Measurements from ENCODE around the gene SORCS1.

SORCS1 gene

GRCh38 chr10:106652279-106652678 lies 512.2 kb downstream of the SORCS1 start:
- no peak overlapping the region for H3K27ac ChIP-seq
- TF ChIP-seq ZFX (IDR thresholded peaks at IDR 0.05; ENCODE audit: borderline replicate concordance) (no peak), CTCF (IDR thresholded peaks at IDR 0.05) (no peak)

- no peak overlapping the region for H3K27ac ChIP-seq
These were observed 515.7 kb downstream of the SORCS1 start for GRCh38 chr10:106648534-106649481.

GRCh38 chr10:106643473-106643872 lies 521.0 kb downstream of the SORCS1 start:
- H3K27ac ChIP-seq, result no peak overlapping the region
- TF ChIP-seq CTCF (IDR thresholded peaks at IDR 0.05) (no peak), ZFX (IDR thresholded peaks at IDR 0.05; ENCODE audit: borderline replicate concordance) (no peak)

More at GRCh38 chr10:106648534-106649481, 515.7 kb downstream of the SORCS1 start:
- no peak for TF ChIP-seq CTCF (IDR thresholded peaks at IDR 0.05)
- TF ChIP-seq ZFX (IDR thresholded peaks at IDR 0.05; ENCODE audit: borderline replicate concordance), result no peak

- no peak overlapping the region for H3K27ac ChIP-seq
- TF ChIP-seq CTCF (IDR thresholded peaks at IDR 0.05) (no peak), ZFX (IDR thresholded peaks at IDR 0.05; ENCODE audit: borderline replicate concordance) (no peak)
These were observed 526.6 kb downstream of the SORCS1 start for GRCh38 chr10:106637873-106638272.

- TF ChIP-seq CTCF (IDR thresholded peaks at IDR 0.05), result no peak
- TF ChIP-seq ZFX (IDR thresholded peaks at IDR 0.05; ENCODE audit: borderline replicate concordance), result no peak
- H3K27ac ChIP-seq, result no peak overlapping the region
These were observed 527.6 kb downstream of the SORCS1 start for GRCh38 chr10:106636766-106637491.

GRCh38 chr10:106635947-106636346 lies 528.6 kb downstream of the SORCS1 start:
- no peak overlapping the region for H3K27ac ChIP-seq
- TF ChIP-seq ZFX (IDR thresholded peaks at IDR 0.05; ENCODE audit: borderline replicate concordance), result no peak
- TF ChIP-seq CTCF (IDR thresholded peaks at IDR 0.05), result no peak
